Spleen (tissue), 11 donors: ENCODE data around the gene BSN. TPM values are rescaled to one million over a fixed set of nuclear protein-coding genes. Genes with fewer than 3 reads are reported as not detected.

ENCODE experiments used
- DNase-seq: peaks from one replicate; pipeline ENCODE4 v3.0.0-alpha.2; 2020
- H3K27ac ChIP-seq, 8 donors: fragments of 200-600 bp; sonication (generic) in 7 of 8; 1 replicate in 4 of 8; 2 replicates in 4 of 8; pipeline versions ENCODE4 v1.5.0 to v1.8.0; 2016 to 2021; ENCODE audit warnings: inconsistent platforms in 4 of 8, mild to moderate bottlenecking in 4 of 8, moderate library complexity in 1 of 8
- H3K27me3 ChIP-seq, 7 donors: fragments of 200-600 bp; sonication (generic) in 6 of 7; replicated peaks in 1 of 7; 1 replicate in 4 of 7; 2 replicates in 3 of 7; pipeline versions ENCODE4 v1.5.0 to v1.8.0; 2016 to 2021; ENCODE audit warnings: inconsistent platforms in 3 of 7, mild to moderate bottlenecking in 1 of 7
- H3K36me3 ChIP-seq, 6 donors: fragments of 200-600 bp; sonication (generic) in 5 of 6; 1 replicate in 4 of 6; 2 replicates in 2 of 6; pipeline versions ENCODE4 v1.5.0 to v1.8.0; 2016 to 2021; ENCODE audit warnings: inconsistent platforms in 2 of 6
- H3K4me1 ChIP-seq, 6 donors: fragments of 200-600 bp; sonication (generic) in 5 of 6; 1 replicate in 3 of 6; 2 replicates in 3 of 6; pipeline versions ENCODE4 v1.5.0 to v1.8.0; 2016 to 2021; ENCODE audit warnings: inconsistent platforms in 3 of 6
- H3K4me3 ChIP-seq, 8 donors: fragments of 200-600 bp; sonication (generic) in 7 of 8; 1 replicate in 4 of 8; 2 replicates in 4 of 8; pipeline versions ENCODE4 v1.5.0 to v1.8.0; 2016 to 2021; ENCODE audit warnings: inconsistent platforms in 4 of 8, mild to moderate bottlenecking in 4 of 8, moderate library complexity in 2 of 8
- H3K9me3 ChIP-seq, 8 donors: fragments of 200-600 bp; sonication (generic) in 7 of 8; 1 replicate in 4 of 8; 2 replicates in 4 of 8; pipeline versions ENCODE4 v1.5.0 to v1.8.0; 2016 to 2021; ENCODE audit warnings: inconsistent platforms in 4 of 8
- CTCF ChIP-seq, 11 experiments: fragments of 200-600 bp in 7 of 11; fragments of 450-650 bp in 4 of 11; sonication (generic) in 4 of 11; IDR thresholded peaks in 8 of 11; conservative IDR thresholded peaks in 3 of 11; 1 replicate in 7 of 11; 2 replicates in 4 of 11; pipeline versions ENCODE4 v1.4.0 to v1.8.0; 2016 to 2021; ENCODE audit warnings: antibody characterized with exemption in 11 of 11, inconsistent platforms in 4 of 11, mild to moderate bottlenecking in 1 of 11
- POLR2A ChIP-seq, 3 donors: fragments of 450-650 bp; IDR thresholded peaks; one replicate each; pipeline ENCODE4 v1.5.1; 2017; ENCODE audit warnings: antibody characterized with exemption in 3 of 3, mild to moderate bottlenecking in 1 of 3
- POLR2AphosphoS5 ChIP-seq, 3 donors: sonication (generic); formaldehyde crosslinking; IDR thresholded peaks; one replicate each; pipeline ENCODE4 v1.5.1; 2017; ENCODE audit warnings: antibody characterized with exemption in 3 of 3
- WGBS, 5 donors: extraction: QIAGEN DNeasy Blood & Tissue Kit in 3 of 5; methylation state at CpG; one replicate each; pipeline versions ENCODE4 v1.1.5 to v1.1.7; 2013 to 2018; 5-methylcytosine and 5-hydroxymethylcytosine counted together
- intact Hi-C: fragments of 100-400 bp; cut with DNase I; formaldehyde crosslinking; loops from one replicate; pipeline ENCODE4 v1.15.0; 2023; ENCODE audit warnings: low total_unique reads
- polyA plus RNA-seq, 3 donors: library from polyadenylated mRNA; stranded (reverse); fragments of 200-250 nt; gene quantifications; one replicate each; pipeline ENCODE4 v1.2.1, GENCODE V29; 2013
- total RNA-seq, 7 donors: library from RNA; depleted of rRNA in 3 of 7; stranded (reverse); fragments of >200 nt in 3 of 7; fragmentation: NEBNext Ultra II Directional in 4 of 7; extraction: Animal tissue kit (Norgen Biotek cat#: 25700) in 4 of 7; gene quantifications; one replicate each; pipeline versions ENCODE4 v1.1.0 to v1.2.1, GENCODE V29; 2016 to 2021
- donor health status: healthy with polysubstance abuse.
- donor health status: DM: no; HTN: no; CAD: no; lungs with moderate emphysema.
- donor health status: DM: no; HTN: no; CAD: no.
- donor health status: Bipolar disorder and iron deficiency.
- donor health status: healthy.
- donor health status: DM: no; HTN: no; CAD: no.
- donor health status: DM: yes; HTN: yes; CAD: no.

BSN gene
- total and polyA plus RNA-seq, 10 donors = 0.02 to 1.1 (median 0.36) TPM

- WGBS, 5 donors = 83 to 97% (median 85%) methylated on average over 11 to 14 of the region's 14 CpGs
Observed at GRCh38 chr3:49717211-49717958, 163.1 kb downstream of the BSN start.

GRCh38 chr3:49717959-49718857, 163.9 kb downstream of the BSN start:
- Histone ChIP-seq H3K9me3 (no peaks in the 10 kb centered on the region), H3K36me3 (peaks cover 0 to 75% (median 27%) of the 10 kb centered on the region in 6 donors), H3K4me3 (peak overlapping the region in 6 of 8 donors; percentile 54 to 73 (median 64)), H3K27me3 (no peaks in the 10 kb centered on the region), H3K4me1 (peaks cover 20 to 56% (median 33%) of the 10 kb centered on the region in 6 donors), H3K27ac (no peak overlapping the region)
- intact Hi-C loops = no loop called here
- TF ChIP-seq POLR2A (IDR thresholded peaks at IDR 0.05) (no peak), POLR2AphosphoS5 (IDR thresholded peaks at IDR 0.05) (peak; percentile 2 to 26 (median 6)), CTCF (IDR thresholded peaks at IDR 0.05 in 8 of 11, conservative IDR thresholded peaks at IDR 0.05 in 3 of 11) (no peak)
- DNase-seq = peak; percentile 85
- 70 to 79% (median 71%) methylated on average over 52 to 75 of the region's 75 CpGs for WGBS, 5 donors

More at GRCh38 chr3:49717211-49717958, 163.1 kb downstream of the BSN start:
- Histone ChIP-seq H3K27me3 (no peaks in the 10 kb centered on the region), H3K9me3 (no peaks in the 10 kb centered on the region), H3K27ac (no peak overlapping the region), H3K4me3 (no peak overlapping the region), H3K4me1 (peaks cover 11 to 56% (median 25%) of the 10 kb centered on the region in 6 donors), H3K36me3 (peaks cover 0 to 78% (median 26%) of the 10 kb centered on the region in 6 donors)
- intact Hi-C loops = no loop called here
- DNase-seq = peak; percentile 76
- TF ChIP-seq CTCF (IDR thresholded peaks at IDR 0.05 in 8 of 11, conservative IDR thresholded peaks at IDR 0.05 in 3 of 11) = no peak
- no peak for TF ChIP-seq POLR2A (IDR thresholded peaks at IDR 0.05)
- TF ChIP-seq POLR2AphosphoS5 (IDR thresholded peaks at IDR 0.05) = no peak

- H3K9me3 ChIP-seq = no peaks in the 10 kb centered on the region
- no peaks in the 10 kb centered on the region for H3K27me3 ChIP-seq
- peak overlapping the region in 5 of 8 donors; percentile 72 to 85 (median 76) for H3K27ac ChIP-seq
- H3K4me3 ChIP-seq = peak overlapping the region; percentile 48 to 81 (median 64)
- DNase-seq = no peak
- H3K4me1 ChIP-seq = peaks cover 20 to 58% (median 36%) of the 10 kb centered on the region in 6 donors
- intact Hi-C loops = no loop called here
- peaks cover 0 to 68% (median 27%) of the 10 kb centered on the region in 6 donors for H3K36me3 ChIP-seq
- TF ChIP-seq CTCF (IDR thresholded peaks at IDR 0.05 in 8 of 11, conservative IDR thresholded peaks at IDR 0.05 in 3 of 11) (no peak), POLR2A (IDR thresholded peaks at IDR 0.05) (no peak), POLR2AphosphoS5 (IDR thresholded peaks at IDR 0.05) (no peak)
- whole genome bisulfite sequencing, 5 donors = 9 to 27% (median 10%) methylated on average over 16 to 33 of the region's 33 CpGs
Observed at GRCh38 chr3:49718858-49719213, 164.6 kb downstream of the BSN start.
